Omental fat pad (tissue), 4 donors: Measurements from ENCODE around the gene GRM4. TPM values are rescaled to one million over a fixed set of nuclear protein-coding genes. Genes with fewer than 3 reads are reported as not detected.

Experiments
- ATAC-seq: fragments of 150-250 bp; one replicate; pipeline ENCODE4 v1.9.1; 2016; ENCODE audit warnings: mild to moderate bottlenecking, moderate library complexity; ENCODE audit not compliant: low FRiP score
- DNase-seq: peaks from one replicate; pipeline ENCODE4 v3.0.0-alpha.2; 2019; ENCODE audit warnings: low spot score
- CTCF ChIP-seq, 3 donors: fragments of 450-650 bp; IDR thresholded peaks; one replicate each; pipeline ENCODE4 v1.5.1; 2016 to 2017; ENCODE audit warnings: antibody characterized with exemption in 3 of 3, mild to moderate bottlenecking in 3 of 3, moderate library complexity in 2 of 3
- total RNA-seq, 4 donors: library from RNA; depleted of rRNA; stranded (reverse); fragments of >200 nt; gene quantifications; one replicate each; pipeline ENCODE4 v1.1.0, GENCODE V29; 2016

GRM4 gene
- total RNA-seq, 4 donors from 2014 or later: 0.60 TPM; not detected in 3

DNA sequence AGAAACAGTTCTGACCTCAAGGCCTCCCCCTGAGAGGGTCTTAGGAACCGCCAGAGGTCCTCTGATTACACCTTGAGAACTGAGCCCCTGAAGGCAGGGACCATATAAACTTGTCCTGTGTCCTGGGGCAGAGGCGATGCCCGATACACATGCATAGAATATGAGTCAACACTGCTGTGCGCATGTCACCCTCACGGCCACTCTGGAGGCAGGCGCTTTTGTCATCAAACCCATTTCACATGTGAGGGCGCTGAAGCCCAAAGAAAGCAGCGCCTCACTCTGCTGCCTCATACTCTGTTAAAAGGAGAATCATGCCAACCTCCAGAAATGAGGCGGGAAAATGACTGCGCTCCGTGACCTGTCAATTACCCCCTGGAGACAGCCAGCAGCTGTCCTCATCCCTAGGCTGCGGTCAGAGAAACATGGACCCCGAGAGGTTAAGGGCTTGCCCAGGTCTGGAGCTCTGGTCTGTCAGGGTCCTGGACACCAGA lies 158.3 kb downstream of the GRM4 start:
- DNase-seq (no peak), ATAC-seq (no peak)
- no peak for TF ChIP-seq CTCF (IDR thresholded peaks at IDR 0.05)

GRCh38 chr6:33985947-33986346 lies 159.9 kb downstream of the GRM4 start:
- no peak for TF ChIP-seq CTCF (IDR thresholded peaks at IDR 0.05)
- no peak for DNase-seq
- ATAC-seq: no peak

- DNase-seq (no peak), ATAC-seq (no peak)
- no peak for TF ChIP-seq CTCF (IDR thresholded peaks at IDR 0.05)
Measured at GRCh38 chr6:33985313-33985751, 160.6 kb downstream of the GRM4 start.

GRCh38 chr6:33984466-33985312 lies 161.2 kb downstream of the GRM4 start:
- no peak for DNase-seq
- no peak for TF ChIP-seq CTCF (IDR thresholded peaks at IDR 0.05)
- no peak for ATAC-seq

DNA sequence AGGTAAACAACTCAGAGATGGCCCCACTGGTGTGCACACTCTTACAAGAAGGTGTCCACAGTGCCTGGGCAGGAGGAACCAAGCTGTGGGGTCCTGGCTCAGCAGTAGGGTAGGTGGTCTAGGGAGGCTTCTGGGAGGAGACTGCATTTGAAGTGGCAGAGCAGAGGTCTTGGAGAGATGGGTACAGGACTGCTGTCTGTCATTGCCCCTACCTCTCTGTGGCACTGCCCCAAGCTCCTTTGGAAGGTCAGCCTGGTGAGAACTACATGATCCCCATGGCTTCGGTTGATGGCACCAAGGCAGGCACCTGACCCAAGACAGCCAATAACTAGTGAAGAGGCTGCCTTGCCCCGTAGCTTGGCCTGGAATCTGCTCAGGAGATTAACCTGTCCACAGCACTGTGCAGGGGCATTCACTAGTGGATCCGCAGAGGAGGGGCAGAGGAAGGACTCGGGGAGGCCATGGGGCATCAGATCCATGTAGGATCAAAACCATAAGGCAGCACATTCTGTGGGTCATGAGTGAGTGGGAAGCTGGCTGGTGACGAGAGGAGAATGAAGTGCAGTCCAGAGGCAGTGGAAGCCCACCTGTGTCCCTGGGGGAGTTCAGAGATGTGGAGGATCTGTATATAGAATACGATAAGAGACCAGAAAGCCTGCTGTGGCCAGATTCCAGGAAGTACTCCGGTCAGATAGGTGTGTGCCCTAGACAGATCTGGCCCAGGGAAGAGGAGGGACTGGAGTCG lies 162.0 kb downstream of the GRM4 start:
- no peak for TF ChIP-seq CTCF (IDR thresholded peaks at IDR 0.05)
- DNase-seq: no peak
- no peak for ATAC-seq

GRCh38 chr6:33983109-33983716 lies 162.7 kb downstream of the GRM4 start:
- ATAC-seq (no peak), DNase-seq (no peak)
- TF ChIP-seq CTCF (IDR thresholded peaks at IDR 0.05): no peak
